ENCODE measurements around the gene BCORL1. TPM values are rescaled to one million over a fixed set of nuclear protein-coding genes. Genes with fewer than 3 reads are reported as not detected.

Gene BCORL1
- total and polyA plus RNA-seq, 2 donors (not counting 3 experiments of a cell fraction or from before 2014, with no cell fraction given), result 1.8 to 13.1 TPM

DNA sequence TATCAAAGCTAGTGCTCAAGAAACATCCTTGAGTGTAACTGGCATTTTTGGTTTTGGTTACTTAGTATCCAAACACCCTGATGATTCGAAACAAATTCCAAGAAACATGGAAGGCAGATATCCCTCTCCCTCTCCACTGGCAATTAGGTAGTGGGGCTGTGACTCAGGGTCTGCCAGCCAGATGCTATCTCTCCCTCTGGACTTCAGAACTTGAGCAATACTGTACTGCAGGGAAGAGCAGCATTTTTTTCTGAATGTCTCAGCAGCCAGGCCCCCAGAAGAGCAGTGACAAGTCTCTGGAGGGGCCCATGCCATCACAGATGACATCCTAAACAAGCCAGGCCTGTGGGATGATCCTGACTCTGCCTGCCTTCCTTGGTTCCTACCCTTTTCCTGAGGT is 37.3 kb upstream of the BCORL1 start:
- Histone ChIP-seq H3K27ac (ENCODE audit: insufficient read depth, low read depth, low read length) (no peak overlapping the region), H3K9ac (replicated peaks; ENCODE audit: extremely low read depth, insufficient read depth, low read length) (no peak overlapping the region), H3K4me2 (ENCODE audit: insufficient read depth, low read length) (no peak overlapping the region), H3K4me1 (ENCODE audit: control insufficient read depth, extremely low read depth, insufficient read depth, low read length) (no peaks in the 10 kb centered on the region), H3K36me3 (ENCODE audit: control insufficient read depth in 2 of 2, extremely low read depth in 1 of 2, insufficient read depth in 2 of 2, low read length in 2 of 2) (no peaks in the 10 kb centered on the region), H3K27me3 (ENCODE audit: control insufficient read depth in 2 of 2, insufficient read depth in 2 of 2, low read length in 2 of 2) (peaks cover 0 to 4% of the 10 kb centered on the region in 2 experiments), H3K79me2 (ENCODE audit: control insufficient read depth, insufficient read depth, low read length) (no peaks in the 10 kb centered on the region), H4K20me1 (replicated peaks; ENCODE audit: control insufficient read depth, extremely low read depth, insufficient read depth, low read length) (no peaks in the 10 kb centered on the region), H3K9me1 (replicated peaks; ENCODE audit: control insufficient read depth, extremely low read depth, insufficient read depth, low read length) (no peaks in the 10 kb centered on the region), H3K4me3 (replicated peaks in 1 of 3; ENCODE audit: insufficient read depth in 1 of 3, low read depth in 1 of 3, low read length in 3 of 3) (no peak overlapping the region), H2AFZ (ENCODE audit: low read depth, low read length) (no peak overlapping the region), H3K9me3 (replicated peaks; ENCODE audit: control insufficient read depth, insufficient read depth, low read length) (no peaks in the 10 kb centered on the region)
- POLR2A ChIA-PET, result no interaction called here
- BruUV-seq (replicated peaks), result no TSS peak
- DNase-seq (ENCODE audit: low read depth, low spot score), result no peak
- no peak for TF ChIP-seq POLR2A (IDR thresholded peaks at IDR 0.05; ENCODE audit: low read depth, low read length)
- no peak for TF ChIP-seq MYC (IDR thresholded peaks at IDR 0.05; ENCODE audit: low read depth, low read length)
- TF ChIP-seq JUN (IDR thresholded peaks at IDR 0.05; ENCODE audit: borderline replicate concordance, insufficient read depth, insufficient read length, low read depth), result no peak
- TF ChIP-seq CTCF (IDR thresholded peaks at IDR 0.05; ENCODE audit: extremely low read depth in 1 of 2, insufficient read depth in 1 of 2, low read depth in 1 of 2, low read length in 2 of 2), result no peak
- no peak for TF ChIP-seq MAX (IDR thresholded peaks at IDR 0.05; ENCODE audit: insufficient read depth, insufficient read length)
- no peak for TF ChIP-seq FOS (IDR thresholded peaks at IDR 0.05; ENCODE audit: borderline replicate concordance, insufficient read depth, low read length)
- TF ChIP-seq GATA2 (IDR thresholded peaks at IDR 0.05; ENCODE audit: insufficient read depth, insufficient read length, low read depth, low read length), result no peak
- dilution Hi-C loops (cut with MboI; ENCODE audit: extremely low pct_ligation_motif_present, low sequenced_read_pairs), result no loop called here
- intact Hi-C loops (cut with micrococcal nuclease), result no loop called here
- FAIRE-seq, result no peak
- CTCF ChIA-PET, result interaction anchor here (0.7 kb wide), 1 partner anchor 344 kb away, joined by 4 read pairs; no protein-coding TSS in a partner anchor

All from endothelial cell of umbilical vein (primary cell).